GM12891 (cell line): ENCODE results near the gene NUDC. TPM values are rescaled to one million over a fixed set of nuclear protein-coding genes. Genes with fewer than 3 reads are reported as not detected.
A peak's percentile ranks its signal among the peaks of the same experiment; 100 is the strongest.
"Not testable (repeated sequence)": the region's sequence is repeated elsewhere in the genome, so short reads cannot be mapped to it uniquely, and the experiment has no call there.

ENCODE experiments used
- DNase-seq: peaks from one replicate; pipeline ENCODE4 v3.0.0; 2011; ENCODE audit warnings: low spot score; ENCODE audit not compliant: insufficient read length
- FAIRE-seq: peaks from 2 replicates; lab custom pipeline; 2011; peaks lifted over from hg19 to GRCh38; lab: Jason Lieb, UNC
- PAX5 ChIP-seq: IDR thresholded peaks from 2 replicates; pipeline ENCODE4 v1.6.1; 2011; ENCODE audit warnings: low read length, moderate library complexity, mild to moderate bottlenecking; ENCODE audit not compliant: insufficient read depth, severe bottlenecking
- POLR2A ChIP-seq: IDR thresholded peaks from 2 replicates; pipeline ENCODE4 v1.6.1; 2011; ENCODE audit warnings: low read depth, low read length, control low read depth
- POLR2AphosphoS5 ChIP-seq: IDR thresholded peaks from 2 replicates; pipeline ENCODE4 v1.6.1; 2011; ENCODE audit warnings: low read depth, low read length, control low read depth
- POU2F2 ChIP-seq: IDR thresholded peaks from 2 replicates; pipeline ENCODE4 v1.6.1; 2011; ENCODE audit warnings: low read depth, mild to moderate bottlenecking, control low read depth, low read length, moderate library complexity
- SPI1 ChIP-seq: IDR thresholded peaks from 2 replicates; pipeline ENCODE4 v1.6.1; 2011; ENCODE audit warnings: low read depth, low read length, control low read depth
- TAF1 ChIP-seq: IDR thresholded peaks from 2 replicates; pipeline ENCODE4 v1.6.1; 2011; ENCODE audit warnings: low read depth, low read length, control low read depth
- polyA plus RNA-seq: library from polyadenylated mRNA; unstranded; fragments of >200 nt; gene quantifications from one replicate; pipeline ENCODE4 v1.2.1, GENCODE V29; 2012; ENCODE audit warnings: low read depth, missing spikeins, inconsistent platforms; ENCODE audit not compliant: missing spikeins

Gene NUDC
- polyA plus RNA-seq: 83.5 TPM

GRCh38 chr1:26921540-26922430, at the start of gene NUDC:
Gene NUDC, plus strand, starts transcription at chr1:26921743. Its CDS starts 106 bp downstream, at chr1:26921849.
- FAIRE-seq (peak; percentile 100), DNase-seq (peak; percentile 93)
- TF ChIP-seq POLR2A (peak; percentile 93), TAF1 (peak; percentile 75), POU2F2 (peak; percentile 46; the same call in 1 of the 2 replicates), SPI1 (no peak), POLR2AphosphoS5 (peak; percentile 93), PAX5 (no peak)

- FAIRE-seq, DNase-seq: not testable (repeated sequence)
These were observed 48.4 kb upstream of the NUDC start for GRCh38 chr1:26873097-26873496.

GRCh38 chr1:26874896-26875295, 46.6 kb upstream of the NUDC start:
- DNase-seq (no peak), FAIRE-seq (no peak)
- no peak for TF ChIP-seq POLR2A
- TF ChIP-seq POLR2AphosphoS5: no peak
- no peak for TF ChIP-seq SPI1
- no peak for TF ChIP-seq TAF1
- TF ChIP-seq POU2F2: no peak
- no peak for TF ChIP-seq PAX5

GRCh38 chr1:26877326-26877725, 44.2 kb upstream of the NUDC start:
- FAIRE-seq (no peak), DNase-seq (no peak)
- TF ChIP-seq SPI1 (no peak), TAF1 (no peak), POU2F2 (no peak), POLR2A (no peak), PAX5 (no peak), POLR2AphosphoS5 (no peak)

GRCh38 chr1:26879793-26880192, 41.8 kb upstream of the NUDC start:
- DNase-seq (no peak), FAIRE-seq (no peak)
- TF ChIP-seq POU2F2 (no peak), PAX5 (no peak), POLR2A (no peak), POLR2AphosphoS5 (no peak)

GRCh38 chr1:26881611-26882010, 39.9 kb upstream of the NUDC start:
- DNase-seq, FAIRE-seq: not testable (repeated sequence)

GRCh38 chr1:26882696-26883463, 38.7 kb upstream of the NUDC start:
- FAIRE-seq (no peak), DNase-seq (no peak)
- TF ChIP-seq POLR2AphosphoS5: no peak
- no peak for TF ChIP-seq PAX5
- no peak for TF ChIP-seq POU2F2
- TF ChIP-seq TAF1: no peak
- no peak for TF ChIP-seq POLR2A
- no peak for TF ChIP-seq SPI1

GRCh38 chr1:26887125-26887524, 34.4 kb upstream of the NUDC start:
- DNase-seq: no peak
- TF ChIP-seq TAF1 (no peak), PAX5 (no peak), SPI1 (no peak), POU2F2 (no peak)
- FAIRE-seq: no peak

- DNase-seq (no peak), FAIRE-seq (no peak)
- no peak for TF ChIP-seq POLR2AphosphoS5
- no peak for TF ChIP-seq PAX5
- no peak for TF ChIP-seq POLR2A
- no peak for TF ChIP-seq TAF1
- no peak for TF ChIP-seq SPI1
- TF ChIP-seq POU2F2: no peak
These were observed 33.3 kb upstream of the NUDC start for GRCh38 chr1:26888231-26888630.
